Loucy (cell line): Measurements from ENCODE around the gene UNC5A.

Experiments
- H2AFZ ChIP-seq: fragments of 200-600 bp; sonication (generic); 2 replicates; pipeline ENCODE4 v1.6.0; 2016; ENCODE audit warnings: antibody characterized with exemption, mild to moderate bottlenecking, low read length, moderate library complexity
- H3F3A ChIP-seq: fragments of 200-600 bp; 2 replicates; pipeline ENCODE4 v1.6.0; 2016; ENCODE audit warnings: antibody characterized with exemption, low read depth, mild to moderate bottlenecking
- H3K27me3 ChIP-seq: fragments of 200-600 bp; sonication (generic); 2 replicates; pipeline ENCODE4 v1.6.1; 2014; ENCODE audit warnings: low read length, mild to moderate bottlenecking; ENCODE audit not compliant: insufficient read depth, poor library complexity, severe bottlenecking
- H3K36me3 ChIP-seq: fragments of 200-600 bp; sonication (generic); 2 replicates; pipeline ENCODE4 v1.6.1; 2016; ENCODE audit warnings: low read length; ENCODE audit not compliant: insufficient read depth
- H3K4me1 ChIP-seq: fragments of 200-600 bp; sonication (generic); 2 replicates; pipeline ENCODE4 v1.5.1; 2014; ENCODE audit warnings: low read length, mild to moderate bottlenecking; ENCODE audit not compliant: insufficient read depth, poor library complexity, severe bottlenecking
- H3K4me2 ChIP-seq: fragments of 200-600 bp; sonication (generic); 2 replicates; pipeline ENCODE4 v1.6.0; 2014; ENCODE audit warnings: antibody characterized with exemption, low read length, low read depth, mild to moderate bottlenecking; ENCODE audit not compliant: poor library complexity, severe bottlenecking
- H3K4me3 ChIP-seq: fragments of 200-600 bp; sonication (generic); 2 replicates; pipeline ENCODE4 v1.5.1; 2014; ENCODE audit warnings: low read length, mild to moderate bottlenecking, mixed read lengths; ENCODE audit not compliant: poor library complexity, severe bottlenecking
- H3K79me2 ChIP-seq: fragments of 200-600 bp; sonication (generic); 2 replicates; pipeline ENCODE4 v1.6.1; 2014; ENCODE audit warnings: low read length; ENCODE audit not compliant: insufficient read depth
- H3K9ac ChIP-seq: fragments of 200-600 bp; sonication (generic); 2 replicates; pipeline ENCODE4 v1.6.0; 2014; ENCODE audit warnings: mild to moderate bottlenecking, low read depth, low read length, moderate library complexity; ENCODE audit not compliant: poor library complexity, severe bottlenecking
- H3K9me2 ChIP-seq: fragments of 200-600 bp; sonication (generic); replicated peaks from 2 replicates; pipeline ENCODE4 v1.6.1; 2016; ENCODE audit warnings: low read depth, low read length, mixed read lengths
- H3K9me3 ChIP-seq: fragments of 200-600 bp; sonication (generic); 2 replicates; pipeline ENCODE4 v1.6.1; 2014; ENCODE audit warnings: mild to moderate bottlenecking, antibody characterized with exemption, low read length, low read depth; ENCODE audit not compliant: insufficient read depth
- H4K20me1 ChIP-seq: fragments of 200-600 bp; sonication (generic); 2 replicates; pipeline ENCODE4 v1.6.0; 2014; ENCODE audit warnings: antibody characterized with exemption, low read length, mild to moderate bottlenecking; ENCODE audit not compliant: insufficient read depth, poor library complexity, severe bottlenecking
- EZH2phosphoT487 ChIP-seq: fragments of 200-600 bp; IDR thresholded peaks from 2 replicates; pipeline ENCODE4 v1.6.1; 2018; ENCODE audit warnings: antibody characterized with exemption, mild to moderate bottlenecking, moderate library complexity, borderline replicate concordance
- TF ChIP-seq, protein P1 (sequence below): fragments of 200-600 bp; sonication (generic); conservative IDR thresholded peaks from 2 replicates; pipeline ENCODE4 v1.5.1; 2014; ENCODE audit warnings: mild to moderate bottlenecking, antibody characterized with exemption, low read length

Gene UNC5A

DNA sequence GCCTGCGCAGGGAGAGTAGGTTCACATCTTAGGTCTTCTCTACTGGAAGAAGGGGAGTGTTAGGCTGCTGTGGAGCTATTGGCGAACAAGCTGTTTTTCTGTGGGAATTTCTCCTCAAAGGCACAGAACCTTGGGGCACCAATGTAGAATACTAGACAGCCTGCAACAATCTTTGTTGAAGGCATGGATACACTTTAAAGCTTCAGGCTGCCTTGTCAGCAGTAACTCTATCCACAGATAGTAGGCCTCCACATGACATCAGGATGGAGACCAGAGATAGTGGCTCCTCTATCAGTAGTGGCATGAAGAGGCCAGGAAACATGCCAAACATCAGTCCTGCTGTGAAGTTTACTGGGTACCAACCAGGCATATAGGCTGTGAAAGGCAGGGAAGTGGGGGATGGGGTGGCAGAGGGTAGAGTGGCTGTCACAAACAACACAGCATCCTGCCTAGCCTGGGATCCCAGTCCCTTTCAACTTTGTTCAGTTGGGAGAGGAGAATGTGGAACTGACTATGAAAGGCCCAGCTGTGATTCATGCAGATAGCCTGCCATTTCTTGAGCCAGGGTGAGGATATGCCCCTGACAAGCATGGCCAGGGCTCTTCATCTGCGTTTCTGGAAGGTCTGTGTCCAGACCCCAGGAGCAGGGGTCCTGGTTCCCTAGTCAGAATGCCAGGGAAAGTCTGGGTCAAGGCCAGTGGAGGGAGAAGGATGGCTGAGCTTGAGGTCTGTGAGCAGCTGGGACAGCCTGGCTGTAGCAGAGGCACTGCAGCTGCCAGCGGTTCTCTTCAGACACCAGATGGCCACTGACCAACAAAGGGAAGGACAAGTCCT lies 89.8 kb downstream of the UNC5A start:
- no peaks in the 10 kb centered on the region for H3K9me2 ChIP-seq
- no peak overlapping the region for H3K4me2 ChIP-seq
- H3F3A ChIP-seq, result no peaks in the 10 kb centered on the region
- H3K27me3 ChIP-seq, result no peaks in the 10 kb centered on the region
- H3K9ac ChIP-seq, result no peak overlapping the region
- TF ChIP-seq, protein P1, sequence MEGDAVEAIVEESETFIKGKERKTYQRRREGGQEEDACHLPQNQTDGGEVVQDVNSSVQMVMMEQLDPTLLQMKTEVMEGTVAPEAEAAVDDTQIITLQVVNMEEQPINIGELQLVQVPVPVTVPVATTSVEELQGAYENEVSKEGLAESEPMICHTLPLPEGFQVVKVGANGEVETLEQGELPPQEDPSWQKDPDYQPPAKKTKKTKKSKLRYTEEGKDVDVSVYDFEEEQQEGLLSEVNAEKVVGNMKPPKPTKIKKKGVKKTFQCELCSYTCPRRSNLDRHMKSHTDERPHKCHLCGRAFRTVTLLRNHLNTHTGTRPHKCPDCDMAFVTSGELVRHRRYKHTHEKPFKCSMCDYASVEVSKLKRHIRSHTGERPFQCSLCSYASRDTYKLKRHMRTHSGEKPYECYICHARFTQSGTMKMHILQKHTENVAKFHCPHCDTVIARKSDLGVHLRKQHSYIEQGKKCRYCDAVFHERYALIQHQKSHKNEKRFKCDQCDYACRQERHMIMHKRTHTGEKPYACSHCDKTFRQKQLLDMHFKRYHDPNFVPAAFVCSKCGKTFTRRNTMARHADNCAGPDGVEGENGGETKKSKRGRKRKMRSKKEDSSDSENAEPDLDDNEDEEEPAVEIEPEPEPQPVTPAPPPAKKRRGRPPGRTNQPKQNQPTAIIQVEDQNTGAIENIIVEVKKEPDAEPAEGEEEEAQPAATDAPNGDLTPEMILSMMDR, result no peak
- no peak for TF ChIP-seq EZH2phosphoT487
- H3K9me3 ChIP-seq, result no peaks in the 10 kb centered on the region
- H2AFZ ChIP-seq, result no peak overlapping the region
- H4K20me1 ChIP-seq, result no peaks in the 10 kb centered on the region
- H3K36me3 ChIP-seq, result peaks cover 17% of the 10 kb centered on the region; the same call in 1 of the 2 replicates
- H3K4me1 ChIP-seq, result peaks cover 12% of the 10 kb centered on the region
- no peak overlapping the region for H3K4me3 ChIP-seq
- H3K79me2 ChIP-seq, result no peaks in the 10 kb centered on the region

DNA sequence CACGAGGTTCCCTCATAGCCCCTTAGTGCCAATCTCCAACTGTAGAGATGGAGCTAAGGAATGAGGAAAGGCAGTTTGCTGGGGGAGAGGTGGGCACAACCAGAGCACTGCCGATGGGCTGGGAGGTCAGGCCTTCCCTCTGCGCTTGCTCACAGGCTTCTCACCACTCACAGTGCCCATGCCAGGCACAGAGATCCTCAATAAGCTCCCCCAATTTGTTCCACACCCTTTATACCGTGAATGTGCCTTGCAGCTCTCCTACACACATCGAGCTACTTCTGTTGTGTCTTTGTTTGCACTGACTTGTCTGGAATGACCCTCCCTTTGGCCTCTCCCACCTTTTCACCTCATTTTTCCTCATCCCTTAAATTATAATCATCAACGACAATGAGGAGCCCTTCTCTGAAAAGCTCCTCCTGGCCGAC lies 90.4 kb downstream of the UNC5A start:
- H3K9me3 ChIP-seq, result no peaks in the 10 kb centered on the region
- peaks cover 12% of the 10 kb centered on the region for H3K4me1 ChIP-seq
- no peak overlapping the region for H3K4me2 ChIP-seq
- peaks cover 24% of the 10 kb centered on the region; the same call in 1 of the 2 replicates for H3K36me3 ChIP-seq
- H4K20me1 ChIP-seq, result no peaks in the 10 kb centered on the region
- no peak overlapping the region for H2AFZ ChIP-seq
- no peaks in the 10 kb centered on the region for H3F3A ChIP-seq
- no peaks in the 10 kb centered on the region for H3K27me3 ChIP-seq
- H3K9me2 ChIP-seq, result no peaks in the 10 kb centered on the region
- no peak overlapping the region for H3K9ac ChIP-seq
- no peak for TF ChIP-seq EZH2phosphoT487
- TF ChIP-seq, protein P1, result no peak
- no peaks in the 10 kb centered on the region for H3K79me2 ChIP-seq
- H3K4me3 ChIP-seq, result no peak overlapping the region

- Histone ChIP-seq H3F3A (no peaks in the 10 kb centered on the region), H3K36me3 (peaks cover 30% of the 10 kb centered on the region; the same call in 1 of the 2 replicates), H2AFZ (no peak overlapping the region), H3K27me3 (no peaks in the 10 kb centered on the region), H3K4me2 (no peak overlapping the region), H3K9ac (no peak overlapping the region), H3K9me3 (no peaks in the 10 kb centered on the region), H3K79me2 (no peaks in the 10 kb centered on the region), H4K20me1 (no peaks in the 10 kb centered on the region), H3K9me2 (no peaks in the 10 kb centered on the region), H3K4me1 (peaks cover 12% of the 10 kb centered on the region), H3K4me3 (no peak overlapping the region)
- TF ChIP-seq, protein P1, result no peak
- TF ChIP-seq EZH2phosphoT487, result no peak
Observed at GRCh38 chr5:176901260-176902101, 91.1 kb downstream of the UNC5A start.
